ENCODE measurements around the gene CLPX.

DNA sequence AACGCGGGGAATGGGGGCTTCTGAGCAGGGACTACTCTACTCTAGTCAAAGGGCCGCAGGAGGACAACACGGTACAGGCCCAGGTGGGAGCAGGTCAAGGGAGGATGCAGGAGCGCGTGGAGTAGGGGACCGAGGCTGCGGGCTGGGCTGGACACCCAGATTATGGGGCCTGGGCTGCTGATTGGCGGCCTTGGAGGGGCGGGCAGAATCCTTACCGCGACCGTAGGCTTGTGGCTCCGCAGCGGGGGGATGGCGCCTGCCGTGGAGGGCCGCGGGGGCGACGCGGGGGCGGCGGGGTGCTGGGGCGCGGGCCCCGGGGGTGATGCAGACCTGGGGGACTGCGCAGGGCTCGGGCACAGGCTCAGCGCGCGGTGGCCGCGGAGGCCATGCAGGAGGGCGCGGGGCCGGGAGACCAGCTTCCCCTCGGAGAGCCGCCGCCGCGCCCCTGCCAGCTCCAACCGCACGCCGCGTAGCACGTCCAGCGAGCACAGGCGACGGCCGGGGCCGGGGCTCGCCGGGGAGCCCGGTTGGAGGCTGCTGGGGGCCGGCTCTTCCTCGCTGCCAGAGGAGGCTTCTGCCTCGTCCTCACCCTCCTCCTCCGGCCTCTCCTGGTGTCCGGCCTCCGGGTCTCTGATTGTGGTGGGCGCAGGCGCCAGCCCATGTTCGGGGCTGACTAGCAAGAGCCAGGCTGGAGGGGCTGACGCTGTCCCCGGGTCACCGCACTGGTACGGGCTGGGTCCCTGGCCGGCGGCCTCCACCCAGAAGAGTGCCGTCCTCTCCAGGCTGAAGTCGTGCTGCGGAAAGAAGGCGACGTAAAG, 83.0 kb downstream of the CLPX start:
- TF ChIP-seq, protein P1, sequence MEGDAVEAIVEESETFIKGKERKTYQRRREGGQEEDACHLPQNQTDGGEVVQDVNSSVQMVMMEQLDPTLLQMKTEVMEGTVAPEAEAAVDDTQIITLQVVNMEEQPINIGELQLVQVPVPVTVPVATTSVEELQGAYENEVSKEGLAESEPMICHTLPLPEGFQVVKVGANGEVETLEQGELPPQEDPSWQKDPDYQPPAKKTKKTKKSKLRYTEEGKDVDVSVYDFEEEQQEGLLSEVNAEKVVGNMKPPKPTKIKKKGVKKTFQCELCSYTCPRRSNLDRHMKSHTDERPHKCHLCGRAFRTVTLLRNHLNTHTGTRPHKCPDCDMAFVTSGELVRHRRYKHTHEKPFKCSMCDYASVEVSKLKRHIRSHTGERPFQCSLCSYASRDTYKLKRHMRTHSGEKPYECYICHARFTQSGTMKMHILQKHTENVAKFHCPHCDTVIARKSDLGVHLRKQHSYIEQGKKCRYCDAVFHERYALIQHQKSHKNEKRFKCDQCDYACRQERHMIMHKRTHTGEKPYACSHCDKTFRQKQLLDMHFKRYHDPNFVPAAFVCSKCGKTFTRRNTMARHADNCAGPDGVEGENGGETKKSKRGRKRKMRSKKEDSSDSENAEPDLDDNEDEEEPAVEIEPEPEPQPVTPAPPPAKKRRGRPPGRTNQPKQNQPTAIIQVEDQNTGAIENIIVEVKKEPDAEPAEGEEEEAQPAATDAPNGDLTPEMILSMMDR (IDR thresholded peaks at IDR 0.05): peak in 2 of 12 donors; percentile 2 to 6
- no peak for TF ChIP-seq POLR2A (IDR thresholded peaks at IDR 0.05)
